ENCODE data around the gene ISL2. TPM values are rescaled to one million over a fixed set of nuclear protein-coding genes. Genes with fewer than 3 reads are reported as not detected.
"Not testable (repeated sequence)": the region's sequence is repeated elsewhere in the genome, so short reads cannot be mapped to it uniquely, and the experiment has no call there.

The ISL2 gene
- total RNA-seq = 1.2 to 1.5 TPM (median 1.2 TPM) in 3 replicates

GRCh38 chr15:76336254-76337058, at the start of gene ISL2:
ISL2 (plus strand) TSS chr15:76336773; CDS start chr15:76336884, 111 bp downstream.
- Mint-ChIP-seq H3K27ac (peak within 1 kb of the TSS; percentile 75), H3K27me3 (ENCODE audit: low read depth) (peaks cover 90% of the 10 kb centered on the region), H3K36me3 (no peaks in the 10 kb centered on the region), H3K4me1 (peaks cover 36% of the 10 kb centered on the region), H3K9me3 (no peaks in the 10 kb centered on the region), H3K4me3 (peak within 1 kb of the TSS; percentile 64)
- DNase-seq (ENCODE audit: low spot score in 2 of 2, unreplicated experiment in 2 of 2) = peak; percentile 62 to 73
- TF ChIP-seq CTCF (IDR thresholded peaks at IDR 0.05; ENCODE audit: unreplicated experiment) = no peak

- H3K27me3 Mint-ChIP-seq (ENCODE audit: low read depth) = no peaks in the 10 kb centered on the region
- H3K27ac Mint-ChIP-seq = no peak overlapping the region
- TF ChIP-seq CTCF (IDR thresholded peaks at IDR 0.05; ENCODE audit: unreplicated experiment) = no peak
These were observed 47.0 kb upstream of the ISL2 start for GRCh38 chr15:76289582-76289981.

DNA sequence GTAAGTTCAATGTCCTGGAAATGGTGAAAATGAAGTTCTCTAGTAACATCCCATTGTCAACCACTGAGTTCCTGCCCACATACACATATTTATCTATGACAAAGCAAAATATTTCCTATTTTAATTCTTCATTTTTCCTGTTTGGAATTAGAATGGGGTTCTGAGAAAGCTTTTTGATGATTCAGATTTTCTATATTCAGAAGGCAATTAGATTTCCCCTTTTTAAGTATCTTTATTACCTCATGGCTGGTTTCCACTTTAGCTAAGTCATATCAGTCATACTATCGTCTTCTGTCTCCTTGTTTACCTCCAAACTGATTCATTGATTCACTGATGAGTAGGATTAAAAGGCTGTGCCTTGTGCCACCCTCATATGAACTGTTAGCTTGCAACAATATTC, 43.2 kb upstream of the ISL2 start:
- H3K36me3 Mint-ChIP-seq = peaks cover 23% of the 10 kb centered on the region

More at GRCh38 chr15:76289582-76289981, 47.0 kb upstream of the ISL2 start:
- H3K9me3 Mint-ChIP-seq = peaks cover 7% of the 10 kb centered on the region
- H3K4me1 Mint-ChIP-seq = peaks cover 8% of the 10 kb centered on the region
- DNase-seq (ENCODE audit: low spot score in 2 of 2, unreplicated experiment in 2 of 2) = no peak
- peaks cover 29% of the 10 kb centered on the region for H3K36me3 Mint-ChIP-seq
- H3K4me3 Mint-ChIP-seq = no peak overlapping the region

GRCh38 chr15:76294463-76294862, 42.1 kb upstream of the ISL2 start:
- H3K4me1 Mint-ChIP-seq; H3K27ac Mint-ChIP-seq; H3K9me3 Mint-ChIP-seq; DNase-seq (ENCODE audit: low spot score in 2 of 2, unreplicated experiment in 2 of 2); H3K27me3 Mint-ChIP-seq (ENCODE audit: low read depth); H3K4me3 Mint-ChIP-seq: not testable (repeated sequence)
- H3K36me3 Mint-ChIP-seq = peaks cover 23% of the 10 kb centered on the region

More for the DNA sequence above, 43.2 kb upstream of the ISL2 start:
- no peak for DNase-seq (ENCODE audit: low spot score in 2 of 2, unreplicated experiment in 2 of 2)
- Mint-ChIP-seq H3K4me1 (peaks cover 8% of the 10 kb centered on the region), H3K9me3 (peaks cover 7% of the 10 kb centered on the region), H3K27ac (no peak overlapping the region), H3K27me3 (ENCODE audit: low read depth) (no peaks in the 10 kb centered on the region), H3K4me3 (no peak overlapping the region)
- no peak for TF ChIP-seq CTCF (IDR thresholded peaks at IDR 0.05; ENCODE audit: unreplicated experiment)

DNA sequence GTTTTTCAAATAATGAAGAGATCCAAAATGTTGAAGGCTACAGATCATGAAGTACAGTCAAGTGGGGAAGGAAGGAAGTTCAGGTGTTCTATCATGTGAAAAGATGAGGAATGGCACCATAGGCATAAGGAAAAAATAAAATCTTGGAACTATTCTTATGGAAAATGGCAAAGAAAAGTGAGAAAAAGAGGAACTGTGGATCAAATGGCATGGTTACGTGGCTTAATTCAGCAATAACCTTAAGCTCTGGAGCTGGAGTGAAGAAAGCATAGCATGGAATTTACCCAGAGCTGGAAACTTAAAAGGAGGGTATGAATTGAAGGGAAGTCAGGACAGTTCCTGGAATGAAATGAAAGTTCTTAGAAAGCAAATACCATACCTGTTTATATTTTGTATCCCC, 39.7 kb upstream of the ISL2 start:
- no peak overlapping the region for H3K27ac Mint-ChIP-seq
- H3K36me3 Mint-ChIP-seq = peaks cover 13% of the 10 kb centered on the region
- H3K4me3 Mint-ChIP-seq = no peak overlapping the region
- peaks cover 7% of the 10 kb centered on the region for H3K9me3 Mint-ChIP-seq
- no peaks in the 10 kb centered on the region for H3K27me3 Mint-ChIP-seq (ENCODE audit: low read depth)
- no peak for TF ChIP-seq CTCF (IDR thresholded peaks at IDR 0.05; ENCODE audit: unreplicated experiment)
- H3K4me1 Mint-ChIP-seq = peaks cover 5% of the 10 kb centered on the region
- DNase-seq (ENCODE audit: low spot score in 2 of 2, unreplicated experiment in 2 of 2) = no peak

- H3K4me1 Mint-ChIP-seq; H3K4me3 Mint-ChIP-seq; H3K9me3 Mint-ChIP-seq; DNase-seq (ENCODE audit: low spot score in 2 of 2, unreplicated experiment in 2 of 2); H3K36me3 Mint-ChIP-seq; H3K27ac Mint-ChIP-seq; H3K27me3 Mint-ChIP-seq (ENCODE audit: low read depth): not testable (repeated sequence)
These were observed 38.6 kb upstream of the ISL2 start for GRCh38 chr15:76297951-76298350.
